H9 (cell line): Measurements from ENCODE around the gene TIMM8B. TPM values are rescaled to one million over a fixed set of nuclear protein-coding genes. Genes with fewer than 3 reads are reported as not detected.
A peak's percentile ranks its signal among the peaks of the same experiment; 100 is the strongest.

Experiments
- DNase-seq: peaks from one replicate; pipeline ENCODE4 v3.0.0-alpha.2; 2017
- H2AFZ ChIP-seq: one replicate; pipeline ENCODE4 v1.6.1; 2013; ENCODE audit warnings: mild to moderate bottlenecking, low read length, control low read depth, moderate library complexity
- H2AK5ac ChIP-seq: 2 replicates; pipeline ENCODE4 v1.6.1; 2013; ENCODE audit warnings: low read length, control low read depth, mixed read lengths; ENCODE audit not compliant: insufficient read length
- H2BK120ac ChIP-seq: one replicate; pipeline ENCODE4 v1.6.1; 2013; ENCODE audit warnings: low read depth, mild to moderate bottlenecking, low read length, control low read depth, inconsistent platforms; ENCODE audit not compliant: poor library complexity, severe bottlenecking
- H2BK12ac ChIP-seq: 2 replicates; pipeline ENCODE4 v1.6.1; 2013; ENCODE audit warnings: low read length, control low read depth, mixed read lengths, low read depth; ENCODE audit not compliant: insufficient read length
- H2BK15ac ChIP-seq: 2 replicates; pipeline ENCODE4 v1.6.1; 2013; ENCODE audit warnings: low read depth, low read length, control low read depth
- H2BK20ac ChIP-seq: one replicate; pipeline ENCODE4 v1.6.1; 2013; ENCODE audit warnings: low read depth, mild to moderate bottlenecking, low read length, control low read depth, inconsistent platforms; ENCODE audit not compliant: poor library complexity, severe bottlenecking
- H2BK5ac ChIP-seq: 2 replicates; pipeline ENCODE4 v1.6.1; 2013; ENCODE audit warnings: low read length, control low read depth, mixed read lengths; ENCODE audit not compliant: insufficient read length
- H3K14ac ChIP-seq: 2 replicates; pipeline ENCODE4 v1.6.1; 2013; ENCODE audit warnings: low read length, control low read depth; ENCODE audit not compliant: insufficient read depth
- H3K18ac ChIP-seq: 2 replicates; pipeline ENCODE4 v1.6.1; 2013; ENCODE audit warnings: low read depth, mild to moderate bottlenecking, mixed read lengths, low read length, control low read depth; ENCODE audit not compliant: insufficient read length
- H3K23ac ChIP-seq: 2 replicates; pipeline ENCODE4 v1.6.1; 2013; ENCODE audit warnings: low read length, control low read depth, mixed read lengths, low read depth; ENCODE audit not compliant: insufficient read length
- H3K23me2 ChIP-seq: 2 replicates; pipeline ENCODE4 v1.6.1; 2013; ENCODE audit warnings: low read depth, mild to moderate bottlenecking, mixed read lengths, low read length, control low read depth; ENCODE audit not compliant: insufficient read length, poor library complexity, severe bottlenecking
- H3K27ac ChIP-seq: 2 replicates; pipeline ENCODE4 v1.5.1; 2013; ENCODE audit warnings: low read length, control low read depth, mixed read lengths, low read depth; ENCODE audit not compliant: insufficient read length
- H3K27me3 ChIP-seq: 2 replicates; pipeline ENCODE4 v1.6.1; 2013; ENCODE audit warnings: low read length, control low read depth, inconsistent platforms; ENCODE audit not compliant: insufficient read depth
- H3K4ac ChIP-seq: 2 replicates; pipeline ENCODE4 v1.6.1; 2013; ENCODE audit warnings: low read depth, mild to moderate bottlenecking, control low read depth, inconsistent platforms, low read length, moderate library complexity
- H3K4me1 ChIP-seq: 2 replicates; pipeline ENCODE4 v1.6.1; 2013; ENCODE audit warnings: low read length, control low read depth, inconsistent platforms; ENCODE audit not compliant: insufficient read depth
- H3K4me2 ChIP-seq: 2 replicates; pipeline ENCODE4 v1.6.1; 2013; ENCODE audit warnings: low read length, control low read depth, mixed read lengths; ENCODE audit not compliant: insufficient read length, insufficient read depth
- H3K56ac ChIP-seq: 2 replicates; pipeline ENCODE4 v1.6.1; 2013; ENCODE audit warnings: low read depth, mild to moderate bottlenecking, mixed read lengths, low read length, control low read depth; ENCODE audit not compliant: insufficient read length
- H3K79me1 ChIP-seq: 2 replicates; pipeline ENCODE4 v1.6.1; 2013; ENCODE audit warnings: low read depth, mild to moderate bottlenecking, moderate library complexity, low read length, control low read depth, inconsistent platforms; ENCODE audit not compliant: insufficient read depth, poor library complexity, severe bottlenecking
- H3K79me2 ChIP-seq: 2 replicates; pipeline ENCODE4 v1.6.1; 2013; ENCODE audit warnings: low read length, control low read depth, inconsistent platforms; ENCODE audit not compliant: insufficient read depth
- H3K9ac ChIP-seq: 2 replicates; pipeline ENCODE4 v1.6.1; 2013; ENCODE audit warnings: low read length, control low read depth, mixed read lengths; ENCODE audit not compliant: insufficient read length; ENCODE audit errors: extremely low read depth
- H3K9me3 ChIP-seq: one replicate; pipeline ENCODE4 v1.6.1; 2013; ENCODE audit warnings: low read depth, low read length, inconsistent platforms; ENCODE audit not compliant: control insufficient read depth
- H3T11ph ChIP-seq: one replicate; pipeline ENCODE4 v1.6.1; 2013; ENCODE audit warnings: mild to moderate bottlenecking, low read length, control low read depth, inconsistent platforms
- H4K20me1 ChIP-seq: one replicate; pipeline ENCODE4 v1.6.1; 2013; ENCODE audit not compliant: control insufficient read depth, insufficient read length, insufficient read depth
- H4K5ac ChIP-seq: 2 replicates; pipeline ENCODE4 v1.6.1; 2013; ENCODE audit warnings: low read depth, mild to moderate bottlenecking, mixed read lengths, low read length, control low read depth; ENCODE audit not compliant: insufficient read length
- H4K8ac ChIP-seq: replicated peaks from 2 replicates; pipeline ENCODE4 v1.6.1; 2013; ENCODE audit warnings: low read length, control low read depth, mixed read lengths, low read depth; ENCODE audit not compliant: insufficient read length
- H4K91ac ChIP-seq: 2 replicates; pipeline ENCODE4 v1.6.1; 2013; ENCODE audit warnings: low read depth, mild to moderate bottlenecking, moderate library complexity, mixed read lengths, low read length, control low read depth; ENCODE audit not compliant: insufficient read length
- H3K27ac Mint-ChIP-seq, 3 experiments: 2 replicates in 2 of 3; 3 replicates in 1 of 3; pipeline ENCODE4 v1.8.0; 2020 to 2021; ENCODE audit warnings: mixed read lengths in 3 of 3, mild to moderate bottlenecking in 1 of 3, moderate library complexity in 1 of 3
- H3K27me3 Mint-ChIP-seq: 2 replicates; pipeline ENCODE4 v1.8.0; 2021; ENCODE audit warnings: low read depth, mild to moderate bottlenecking, moderate library complexity, mixed read lengths
- H3K36me3 Mint-ChIP-seq, 3 experiments: 2 replicates in 2 of 3; 3 replicates in 1 of 3; pipeline ENCODE4 v1.8.0; 2020 to 2021; ENCODE audit warnings: low read depth in 3 of 3, mixed read lengths in 3 of 3; ENCODE audit not compliant: insufficient read depth in 1 of 3
- H3K4me1 Mint-ChIP-seq, 2 experiments: 2 replicates each; pipeline ENCODE4 v1.8.0; 2020; ENCODE audit warnings: mixed read lengths in 2 of 2
- H3K4me3 Mint-ChIP-seq, 2 experiments: 2 replicates in 1 of 2; 3 replicates in 1 of 2; pipeline ENCODE4 v1.8.0; 2020 to 2021; ENCODE audit warnings: mild to moderate bottlenecking in 2 of 2, mixed read lengths in 2 of 2, moderate library complexity in 1 of 2
- H3K9me3 Mint-ChIP-seq, 2 experiments: 2 replicates in 1 of 2; 3 replicates in 1 of 2; pipeline ENCODE4 v1.8.0; 2020; ENCODE audit warnings: mild to moderate bottlenecking in 2 of 2, mixed read lengths in 2 of 2, moderate library complexity in 1 of 2
- CTCF ChIP-seq: fragments of 200-600 bp; sonication (generic); conservative IDR thresholded peaks from 3 replicates; pipeline ENCODE4 v1.8.0; 2021; ENCODE audit warnings: antibody characterized with exemption, mild to moderate bottlenecking
- WGBS: extraction: QIAGEN DNeasy Blood & Tissue Kit; methylation state at CpG from one replicate; pipeline ENCODE4 v1.1.7; 2013; ENCODE audit warnings: missing lambda C conversion rate, low lambda C conversion rate, mixed read lengths; ENCODE audit not compliant: insufficient read length; ENCODE audit errors: extremely low coverage; 5-methylcytosine and 5-hydroxymethylcytosine counted together
- total RNA-seq: library from RNA; stranded (reverse); gene quantifications from 2 replicates; pipeline ENCODE4 v1.2.1, GENCODE V29; 2021

Gene TIMM8B
- total RNA-seq, 1 experiment from 2014 or later = 84.4 TPM

GRCh38 chr11:112113539-112114457 lies 27.2 kb upstream of the TIMM8B start:
- no peak for DNase-seq
- Mint-ChIP-seq H3K36me3 (no peaks in the 10 kb centered on the region), H3K27ac (no peak overlapping the region), H3K4me3 (no peak overlapping the region), H3K4me1 (no peaks in the 10 kb centered on the region), H3K27me3 (peaks cover 1% of the 10 kb centered on the region; the same call in 1 of the 2 replicates), H3K9me3 (no peaks in the 10 kb centered on the region)
- Histone ChIP-seq H3K56ac (no peak overlapping the region), H3K4me2 (no peak overlapping the region), H2BK12ac (no peak overlapping the region), H3K27ac (no peak overlapping the region), H4K5ac (no peak overlapping the region), H2BK15ac (no peak overlapping the region), H2BK20ac (no peak overlapping the region), H3K4me1 (no peaks in the 10 kb centered on the region), H3K4ac (no peak overlapping the region), H3K9ac (no peak overlapping the region), H2AFZ (no peak overlapping the region), H2AK5ac (no peak overlapping the region), H4K91ac (no peak overlapping the region), H3K18ac (no peak overlapping the region), H4K8ac (no peak overlapping the region), H3K9me3 (no peaks in the 10 kb centered on the region), H3T11ph (no peak overlapping the region), H3K14ac (no peak overlapping the region), H3K23me2 (no peaks in the 10 kb centered on the region), H3K23ac (no peak overlapping the region), H4K20me1 (no peaks in the 10 kb centered on the region), H2BK120ac (no peak overlapping the region), H3K79me2 (no peaks in the 10 kb centered on the region), H3K79me1 (no peaks in the 10 kb centered on the region), H3K27me3 (no peaks in the 10 kb centered on the region), H2BK5ac (no peak overlapping the region)
- WGBS = no CpG with 5 or more reads among the region's 6 CpGs
- peak; percentile 77 for TF ChIP-seq CTCF
